NK-92 (cell line): ENCODE data around the gene YAP1.

ENCODE experiments used
- DNase-seq: peaks from one replicate; lab custom pipeline; 2025; ENCODE audit not compliant: unreplicated experiment; lab: John Stamatoyannopoulos, UW

YAP1 gene

GRCh38 chr11:102116453-102117205 is 6.4 kb downstream of the YAP1 start:
- DNase-seq: no peak

- DNase-seq: no peak
Measured at GRCh38 chr11:102117472-102118113, 7.3 kb downstream of the YAP1 start.

- DNase-seq: no peak
Measured at GRCh38 chr11:102118937-102119336, 8.7 kb downstream of the YAP1 start.

- DNase-seq: no peak
Measured at GRCh38 chr11:102119997-102120396, 9.8 kb downstream of the YAP1 start.

- no peak for DNase-seq
Measured at GRCh38 chr11:102120437-102120973, 10.3 kb downstream of the YAP1 start.

- no peak for DNase-seq
Measured at GRCh38 chr11:102121329-102121728, 11.1 kb downstream of the YAP1 start.

GRCh38 chr11:102134597-102134996 is 24.4 kb downstream of the YAP1 start:
- DNase-seq: no peak

GRCh38 chr11:102135256-102135655 is 25.0 kb downstream of the YAP1 start:
- DNase-seq: no peak

- no peak for DNase-seq
Measured at GRCh38 chr11:102138223-102138622, 28.0 kb downstream of the YAP1 start.

GRCh38 chr11:102138670-102139069 is 28.4 kb downstream of the YAP1 start:
- no peak for DNase-seq

- no peak for DNase-seq
Measured at GRCh38 chr11:102139081-102139498, 28.8 kb downstream of the YAP1 start.

- DNase-seq: no peak
Measured at GRCh38 chr11:102142333-102142732, 32.1 kb downstream of the YAP1 start.

- no peak for DNase-seq
Measured at GRCh38 chr11:102143867-102144266, 33.6 kb downstream of the YAP1 start.

GRCh38 chr11:102144357-102145355 is 34.4 kb downstream of the YAP1 start:
- DNase-seq: no peak

- DNase-seq: no peak
Measured at GRCh38 chr11:102147015-102147414, 36.8 kb downstream of the YAP1 start.

GRCh38 chr11:102147632-102148031 is 37.4 kb downstream of the YAP1 start:
- no peak for DNase-seq

- DNase-seq: no peak
Measured at GRCh38 chr11:102148059-102148458, 37.8 kb downstream of the YAP1 start.

GRCh38 chr11:102151784-102152525 is 41.7 kb downstream of the YAP1 start:
- DNase-seq: no peak

GRCh38 chr11:102153082-102153481 is 42.8 kb downstream of the YAP1 start:
- DNase-seq: no peak

GRCh38 chr11:102154806-102155205 is 44.6 kb downstream of the YAP1 start:
- DNase-seq: no peak
